Ovary (tissue), 9 donors: ENCODE data around the gene RNPEPL1. TPM values are rescaled to one million over a fixed set of nuclear protein-coding genes. Genes with fewer than 3 reads are reported as not detected.

Experiments used
- DNase-seq, 5 donors: peaks; one replicate each; pipeline ENCODE4 v3.0.0-alpha.2; 2019 to 2020
- H3K27ac ChIP-seq, 2 donors: fragments of 200-600 bp; one replicate each; pipeline versions ENCODE4 v1.5.1 to v1.8.0; 2019 to 2022
- H3K27me3 ChIP-seq: fragments of 200-600 bp; one replicate; pipeline ENCODE4 v1.8.0; 2022
- H3K36me3 ChIP-seq: fragments of 200-600 bp; sonication (generic); one replicate; pipeline ENCODE4 v1.5.1; 2019
- H3K4me1 ChIP-seq: one replicate; pipeline ENCODE4 v1.8.1; 2013; ENCODE audit warnings: mild to moderate bottlenecking, moderate library complexity; ENCODE audit not compliant: insufficient read depth
- H3K4me3 ChIP-seq: fragments of 200-600 bp; sonication (generic); one replicate; pipeline ENCODE4 v1.5.1; 2017
- H3K9me3 ChIP-seq, 2 donors: fragments of 200-600 bp in 1 of 2; sonication (generic) in 1 of 2; one replicate each; pipeline versions ENCODE4 v1.5.1 to v1.8.1; 2013 to 2019; ENCODE audit warnings: mild to moderate bottlenecking in 1 of 2, moderate library complexity in 1 of 2
- CTCF ChIP-seq, 3 donors: fragments of 450-650 bp in 2 of 3; fragments of 200-600 bp in 1 of 3; IDR thresholded peaks; one replicate each; pipeline versions ENCODE4 v1.5.1 to v1.8.0; 2016 to 2022; ENCODE audit warnings: antibody characterized with exemption in 3 of 3, mild to moderate bottlenecking in 1 of 3
- EP300 ChIP-seq: sonication (generic); formaldehyde crosslinking; IDR thresholded peaks from one replicate; pipeline ENCODE4 v1.6.1; 2017; ENCODE audit warnings: antibody characterized with exemption
- POLR2A ChIP-seq: fragments of 450-650 bp; IDR thresholded peaks from one replicate; pipeline ENCODE4 v1.6.1; 2017; ENCODE audit warnings: antibody characterized with exemption, mild to moderate bottlenecking, moderate library complexity
- WGBS, 3 donors: extraction: QIAGEN DNeasy Blood & Tissue Kit in 1 of 3; methylation state at CpG; one replicate each; pipeline versions ENCODE4 v1.1.5 to v1.1.7; 2013 to 2017; 5-methylcytosine and 5-hydroxymethylcytosine counted together
- intact Hi-C, 4 donors: fragments of 100-400 bp; cut with DNase I; formaldehyde crosslinking; loops; one replicate each; pipeline versions ENCODE4 v1.11.0 to v1.15.1; 2022 to 2023
- polyA plus RNA-seq, 2 donors: library from polyadenylated mRNA; stranded (reverse); fragments of 200-250 nt in 1 of 2; fragments of 350-450 nt in 1 of 2; fragmentation: Illumina TruSeq in 1 of 2; extraction: RNeasy Lipid Tissue Mini Kit (QIAGEN cat#74804) in 1 of 2; gene quantifications; one replicate each; pipeline ENCODE4 v1.2.3, GENCODE V29; 2013 to 2014
- total RNA-seq, 7 donors: library from RNA; depleted of rRNA in 2 of 7; stranded (reverse); fragments of >200 nt in 2 of 7; fragmentation: NEBNext Ultra II Directional in 3 of 7; extraction: Animal tissue kit (Norgen Biotek cat#: 25700) in 3 of 7; gene quantifications; one replicate each; pipeline versions ENCODE4 v1.1.0 to v1.2.4, GENCODE V29; 2016 to 2023
- donor health status: DM: no; HTN: no; CAD: no; lungs with moderate emphysema.
- donor health status: DM: no; HTN: no; CAD: no.
- donor health status: Bipolar disorder and iron deficiency.
- donor health status: DM: yes; HTN: yes; CAD: no.
- donor health status: DM: no; HTN: no; CAD: no.
- donor health status: DM: yes; HTN: yes; CAD: no.

RNPEPL1 gene
- total and polyA plus RNA-seq, 9 donors, result 3.5 to 27.3 (median 23.2) TPM

- H3K4me3 ChIP-seq, result peak overlapping the region; percentile 59
- TF ChIP-seq CTCF (IDR thresholded peaks at IDR 0.05) (no peak), POLR2A (no peak), EP300 (no peak)
- DNase-seq, result peak in 4 of 5 donors; percentile 19 to 48 (median 38)
- intact Hi-C loops, result loop anchor here in 2 of 4 donors (10.0 kb wide), 2 partner anchors 335 to 1165 kb away; partner anchors contain the start of gene HDAC4 (in 1 of the 2)
- WGBS, 3 donors, result 80 to 81% (median 81%) methylated on average over 9 of the region's 9 CpGs
- peaks cover 17% of the 10 kb centered on the region for H3K4me1 ChIP-seq
- no peaks in the 10 kb centered on the region for H3K36me3 ChIP-seq
- no peaks in the 10 kb centered on the region for H3K27me3 ChIP-seq
- no peaks in the 10 kb centered on the region for H3K9me3 ChIP-seq
- H3K27ac ChIP-seq, result peak overlapping the region in 1 of 2 donors; percentile 59
Measured at GRCh38 chr2:240569523-240569997, 1.3 kb downstream of the RNPEPL1 start.

DNA sequence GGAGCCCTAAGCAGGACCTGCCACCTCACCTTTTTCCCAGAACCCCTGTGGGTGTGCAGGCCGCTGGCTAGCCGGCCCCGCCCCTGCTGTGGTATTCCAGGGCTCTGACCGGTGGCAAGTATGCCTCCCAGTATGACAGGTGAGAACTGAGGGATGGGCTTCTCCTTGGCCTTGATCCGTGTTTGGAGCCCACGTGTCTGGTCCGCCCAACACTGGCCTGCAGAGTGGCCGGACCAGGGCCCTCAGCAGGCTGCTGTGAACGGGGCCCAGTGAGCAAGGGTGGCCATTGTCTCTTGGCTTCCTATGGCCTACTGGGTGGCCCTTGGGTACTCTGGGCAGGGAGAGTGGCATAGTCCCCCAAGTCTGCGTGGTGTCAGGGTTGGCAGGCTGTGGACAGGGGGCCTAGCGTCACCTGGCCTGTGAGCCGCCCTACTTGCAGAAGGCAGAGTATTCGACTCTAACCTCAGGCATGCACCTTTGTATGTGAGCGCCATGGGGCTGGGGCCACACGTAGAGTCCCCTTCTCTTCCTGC lies 1.8 kb downstream of the RNPEPL1 start:
- Histone ChIP-seq H3K27me3 (no peaks in the 10 kb centered on the region), H3K4me3 (no peak overlapping the region), H3K36me3 (no peaks in the 10 kb centered on the region), H3K27ac (no peak overlapping the region), H3K9me3 (no peaks in the 10 kb centered on the region), H3K4me1 (peaks cover 17% of the 10 kb centered on the region)
- DNase-seq, result peak; percentile 11 to 39 (median 25)
- WGBS, 3 donors, result 91% methylated on average over 15 of the region's 15 CpGs
- intact Hi-C loops, result loop anchor here in 2 of 4 donors (10.0 kb wide), 2 partner anchors 335 to 1165 kb away; partner anchors contain the start of gene HDAC4 (in 1 of the 2)
- TF ChIP-seq POLR2A, result no peak
- no peak for TF ChIP-seq CTCF (IDR thresholded peaks at IDR 0.05)
- no peak for TF ChIP-seq EP300

- peaks cover 16% of the 10 kb centered on the region for H3K4me1 ChIP-seq
- DNase-seq, result peak; percentile 12 to 30 (median 21)
- WGBS, 3 donors, result 71 to 78% (median 74%) methylated on average over 10 to 11 of the region's 11 CpGs
- H3K4me3 ChIP-seq, result no peak overlapping the region
- intact Hi-C loops, result no loop called here
- TF ChIP-seq POLR2A (no peak), EP300 (no peak), CTCF (IDR thresholded peaks at IDR 0.05) (no peak)
- no peak overlapping the region for H3K27ac ChIP-seq
- no peaks in the 10 kb centered on the region for H3K27me3 ChIP-seq
- no peaks in the 10 kb centered on the region for H3K36me3 ChIP-seq
- H3K9me3 ChIP-seq, result no peaks in the 10 kb centered on the region
Measured at GRCh38 chr2:240570531-240571313, 2.4 kb downstream of the RNPEPL1 start.

DNA sequence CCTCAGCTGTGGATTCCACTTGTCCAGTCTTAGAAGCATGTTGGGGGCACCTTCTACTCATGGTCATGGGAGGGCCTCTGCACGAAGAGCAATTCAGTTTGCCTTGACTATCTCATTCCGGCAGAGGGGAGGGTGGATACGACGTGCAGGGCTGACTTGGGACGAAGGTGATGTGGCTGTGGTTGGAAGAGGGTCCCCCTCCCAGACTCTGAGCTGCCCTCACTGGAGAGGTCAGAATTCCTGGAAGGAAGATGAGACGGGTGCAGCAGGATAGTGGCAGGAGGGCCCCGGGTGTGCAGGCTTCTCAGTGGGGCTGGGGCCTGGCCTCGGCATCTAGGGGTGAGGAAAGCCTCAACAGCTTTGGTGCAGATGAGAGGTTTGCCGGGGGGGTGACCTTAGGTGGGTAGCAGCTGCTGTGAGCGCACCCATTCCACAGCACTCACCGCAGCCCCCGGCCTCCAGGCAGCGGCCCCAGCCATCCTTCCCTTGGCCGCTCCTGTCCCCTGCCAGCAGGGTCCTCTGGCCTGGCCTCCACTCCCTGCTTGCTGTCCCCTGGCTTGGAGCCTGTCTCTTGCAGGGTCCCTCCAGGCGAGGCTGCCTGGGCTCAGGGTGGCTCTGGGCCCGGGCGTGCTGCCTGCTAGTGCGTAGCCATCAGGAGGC lies 3.2 kb downstream of the RNPEPL1 start:
- Histone ChIP-seq H3K36me3 (no peaks in the 10 kb centered on the region), H3K27ac (no peak overlapping the region)

More for the DNA sequence above, 3.2 kb downstream of the RNPEPL1 start:
- Histone ChIP-seq H3K4me3 (no peak overlapping the region), H3K4me1 (peaks cover 14% of the 10 kb centered on the region), H3K9me3 (no peaks in the 10 kb centered on the region), H3K27me3 (no peaks in the 10 kb centered on the region)
- TF ChIP-seq EP300 (no peak), POLR2A (no peak), CTCF (IDR thresholded peaks at IDR 0.05) (no peak)
- intact Hi-C loops, result no loop called here
- peak; percentile 9 to 33 (median 21) for DNase-seq
- WGBS, 3 donors, result 82 to 85% (median 83%) methylated on average over 17 to 18 of the region's 18 CpGs
